GM23338 (cell line): Measurements from ENCODE around the gene RPL12. TPM values are rescaled to one million over a fixed set of nuclear protein-coding genes. Genes with fewer than 3 reads are reported as not detected.

Source experiments
- ATAC-seq: fragments of 200-7000 bp; cut with Tn5 transposase; 3 replicates; pipeline ENCODE4 v1.9.1; 2020
- DNase-seq: peaks from one replicate; pipeline ENCODE4 v3.0.0-alpha.2; 2015; ENCODE audit warnings: low spot score
- H2AFZ ChIP-seq: fragments of 200-600 bp; sonication (generic); 2 replicates; pipeline ENCODE4 v1.8.0; 2016; ENCODE audit warnings: antibody characterized with exemption, mild to moderate bottlenecking, moderate library complexity
- H3F3A ChIP-seq: fragments of 200-600 bp; sonication (generic); replicated peaks from 2 replicates; pipeline ENCODE4 v1.8.0; 2017; ENCODE audit warnings: antibody characterized with exemption, mixed run types, low read depth
- H3K27ac ChIP-seq: fragments of 200-600 bp; sonication (generic); 2 replicates; pipeline ENCODE4 v1.6.1; 2016; ENCODE audit warnings: low read depth
- H3K27me3 ChIP-seq: fragments of 200-600 bp; sonication (generic); 2 replicates; pipeline ENCODE4 v1.8.0; 2016; ENCODE audit warnings: mild to moderate bottlenecking, mixed run types, moderate library complexity; ENCODE audit not compliant: insufficient read depth
- H3K36me3 ChIP-seq: fragments of 200-600 bp; sonication (generic); 2 replicates; pipeline ENCODE4 v1.8.0; 2016; ENCODE audit warnings: mild to moderate bottlenecking; ENCODE audit not compliant: insufficient read depth
- H3K4me1 ChIP-seq: fragments of 200-600 bp; sonication (generic); 2 replicates; pipeline ENCODE4 v1.8.0; 2016; ENCODE audit warnings: mild to moderate bottlenecking, moderate library complexity; ENCODE audit not compliant: insufficient read depth
- H3K4me2 ChIP-seq: fragments of 200-600 bp; sonication (generic); 2 replicates; pipeline ENCODE4 v1.7.1; 2017; ENCODE audit warnings: mixed run types
- H3K4me3 ChIP-seq: fragments of 200-600 bp; sonication (generic); 2 replicates; pipeline ENCODE4 v1.6.1; 2016; ENCODE audit warnings: mixed run types
- H3K79me2 ChIP-seq: fragments of 200-600 bp; sonication (generic); replicated peaks from 2 replicates; pipeline ENCODE4 v1.8.0; 2017; ENCODE audit warnings: mild to moderate bottlenecking; ENCODE audit not compliant: insufficient read depth
- H3K9me2 ChIP-seq: fragments of 200-600 bp; sonication (generic); 2 replicates; pipeline ENCODE4 v1.8.0; 2017; ENCODE audit not compliant: insufficient read depth
- H4K20me1 ChIP-seq: fragments of 200-600 bp; sonication (generic); replicated peaks from 2 replicates; pipeline ENCODE4 v1.8.0; 2017; ENCODE audit warnings: mild to moderate bottlenecking; ENCODE audit not compliant: insufficient read depth
- H3K27ac Mint-ChIP-seq: 2 replicates; pipeline ENCODE4 v1.8.0; 2020; ENCODE audit warnings: inconsistent platforms, mild to moderate bottlenecking, moderate library complexity, mixed read lengths
- H3K27me3 Mint-ChIP-seq: 3 replicates; pipeline ENCODE4 v1.8.0; 2022; ENCODE audit warnings: low read depth, mild to moderate bottlenecking, moderate library complexity, mixed read lengths, inconsistent platforms; ENCODE audit not compliant: insufficient read depth, poor library complexity
- H3K36me3 Mint-ChIP-seq: 3 replicates; pipeline ENCODE4 v1.8.0; 2021; ENCODE audit warnings: low read depth, mild to moderate bottlenecking, inconsistent platforms, moderate library complexity, mixed read lengths
- H3K4me1 Mint-ChIP-seq: 3 replicates; pipeline ENCODE4 v1.8.0; 2020; ENCODE audit warnings: mild to moderate bottlenecking, inconsistent platforms, mixed read lengths
- H3K4me3 Mint-ChIP-seq: 3 replicates; pipeline ENCODE4 v1.8.0; 2021; ENCODE audit warnings: moderate library complexity, mild to moderate bottlenecking, inconsistent platforms, mixed read lengths
- H3K9me3 Mint-ChIP-seq: 3 replicates; pipeline ENCODE4 v1.8.0; 2020; ENCODE audit warnings: moderate library complexity, mild to moderate bottlenecking, inconsistent platforms, mixed read lengths
- CREB1 ChIP-seq: fragments of 250-450 bp; sonication (Bioruptor Pico); IDR thresholded peaks from 2 replicates; pipeline ENCODE4 v1.5.0; 2020; ENCODE audit warnings: low read depth, mild to moderate bottlenecking, moderate library complexity
- CTCF ChIP-seq, 2 experiments: fragments of 200-600 bp in 1 of 2; sonication (generic) in 1 of 2; conservative IDR thresholded peaks; 2 replicates each; pipeline versions ENCODE4 v1.5.1 to v1.6.1; 2016 to 2017; ENCODE audit warnings: antibody characterized with exemption in 2 of 2, low read depth in 2 of 2, mild to moderate bottlenecking in 2 of 2, moderate library complexity in 1 of 2
- EZH2 ChIP-seq: fragments of 200-600 bp; sonication (generic); IDR thresholded peaks from one replicate; pipeline ENCODE4 v1.8.0; 2017; ENCODE audit warnings: antibody characterized with exemption, mild to moderate bottlenecking, low read depth; ENCODE audit not compliant: unreplicated experiment
- EZH2phosphoT487 ChIP-seq: fragments of 200-600 bp; sonication (generic); IDR thresholded peaks from one replicate; pipeline ENCODE4 v1.8.1; 2018; ENCODE audit warnings: antibody characterized with exemption; ENCODE audit not compliant: unreplicated experiment
- NANOG ChIP-seq: IDR thresholded peaks from 2 replicates; pipeline ENCODE4 v1.6.1; 2016; ENCODE audit warnings: antibody characterized with exemption, borderline replicate concordance
- REST ChIP-seq: IDR thresholded peaks from one replicate; pipeline ENCODE4 v1.6.1; 2018; ENCODE audit warnings: antibody characterized with exemption; ENCODE audit not compliant: unreplicated experiment
- ZNF462 ChIP-seq: fragments of 250-450 bp; sonication (Bioruptor Pico); IDR thresholded peaks from 2 replicates; pipeline ENCODE4 v1.5.0; 2020; ENCODE audit warnings: mild to moderate bottlenecking, moderate library complexity
- polyA plus RNA-seq: library from polyadenylated mRNA; unstranded; fragments of >200 nt; fragmentation: Nextera tagmentation; extraction: Ambion mirVana; gene quantifications from 2 replicates; pipeline ENCODE4 v1.2.1, GENCODE V29; 2016
- total RNA-seq: library from RNA; depleted of rRNA; stranded (reverse); fragments of >200 nt; shearing (Covaris generic); gene quantifications from 2 replicates; pipeline ENCODE4 v1.2.3, GENCODE V29; 2014

The RPL12 gene
- total and polyA plus RNA-seq, 2 experiments from 2014 or later: 2,121 to 2,596 TPM

DNA sequence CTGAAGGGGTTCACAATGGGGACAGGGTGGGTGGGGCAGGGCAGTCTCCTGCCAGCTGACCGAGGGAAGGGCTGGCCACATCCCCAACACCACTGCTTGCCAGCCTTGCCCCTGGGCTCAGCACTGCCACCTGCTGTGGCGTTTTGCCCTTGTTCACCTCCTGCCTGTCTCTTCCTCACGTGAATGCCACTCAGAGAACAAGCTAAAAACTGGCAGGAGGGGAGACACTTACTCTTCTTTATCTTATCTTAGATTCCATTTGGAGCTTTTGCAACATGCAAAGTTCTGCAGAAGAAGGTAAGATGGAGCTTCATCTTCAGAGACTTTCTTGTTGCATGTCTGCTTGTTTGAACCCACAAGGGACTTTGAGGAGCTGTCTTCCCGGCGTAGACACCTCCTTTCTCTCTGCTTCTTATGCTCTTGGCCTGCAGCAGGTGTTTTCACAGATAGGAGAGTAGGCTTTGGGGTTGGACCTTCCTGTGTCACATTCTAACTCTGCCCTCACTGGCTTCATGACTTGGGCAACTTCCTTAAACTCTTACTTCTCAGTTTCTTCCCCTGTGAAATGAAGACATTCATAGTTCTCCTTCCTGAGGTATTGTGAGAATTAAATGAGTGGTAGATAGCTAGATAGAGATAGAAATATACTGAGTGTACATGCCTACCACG, 4.3 kb upstream of the RPL12 start (continued):
- TF ChIP-seq ZNF462 (CRISPR knock-in tag): no peak
- TF ChIP-seq EZH2: no peak
- TF ChIP-seq NANOG: no peak
- peak in 1 of 2 experiments; percentile 57; a peak in 2 of 4 replicates for TF ChIP-seq CTCF (conservative IDR thresholded peaks at IDR 0.05; ENCODE audit: low read depth in 2 of 2)
- no peak for TF ChIP-seq CREB1 (CRISPR knock-in tag)

DNA sequence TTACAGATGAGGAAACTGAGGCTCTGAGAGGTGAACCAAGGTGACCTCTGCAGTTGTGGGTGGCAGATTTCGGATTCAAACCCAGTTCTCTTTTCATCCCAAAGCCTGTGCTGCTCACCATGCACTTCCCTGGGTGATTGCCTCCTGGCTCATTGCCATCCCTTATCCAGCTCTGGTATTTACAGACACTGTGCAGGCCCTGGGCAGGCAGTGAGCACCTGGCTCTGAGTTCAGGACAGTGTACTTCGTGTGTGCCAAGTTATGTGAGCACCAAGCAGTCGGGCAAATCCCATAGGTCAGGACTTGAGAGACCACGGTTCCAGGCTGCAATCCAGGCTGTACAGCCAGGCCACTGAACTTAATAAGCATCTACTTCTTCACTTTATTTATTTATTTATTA, 1.5 kb upstream of the RPL12 start:
- H3K27me3 ChIP-seq: no peaks in the 10 kb centered on the region
- Mint-ChIP-seq H3K4me3 (peak overlapping the region; percentile 99), H3K27ac (no peak overlapping the region), H3K36me3 (peaks cover 57% of the 10 kb centered on the region), H3K4me1 (peaks cover 25% of the 10 kb centered on the region), H3K27me3 (peaks cover 39% of the 10 kb centered on the region), H3K9me3 (peaks cover 12% of the 10 kb centered on the region)
- ATAC-seq (no peak), DNase-seq (no peak)
- peaks cover 47% of the 10 kb centered on the region for H3K79me2 ChIP-seq
- H4K20me1 ChIP-seq: peaks cover 36% of the 10 kb centered on the region
- H3K9me2 ChIP-seq: no peaks in the 10 kb centered on the region
- H3F3A ChIP-seq: peaks cover 38% of the 10 kb centered on the region
- H3K36me3 ChIP-seq: peaks cover 30% of the 10 kb centered on the region
- peaks cover 17% of the 10 kb centered on the region for H3K4me1 ChIP-seq
- peak overlapping the region; percentile 100 for H3K4me3 ChIP-seq
- peak overlapping the region; percentile 96 for H3K4me2 ChIP-seq
- H2AFZ ChIP-seq: no peak overlapping the region
- H3K27ac ChIP-seq: peak overlapping the region; percentile 85; the same call in 1 of the 2 replicates
- TF ChIP-seq EZH2 (no peak), EZH2phosphoT487 (no peak), REST (no peak)
